GM12865 (cell line): ENCODE results near the gene ETV6.

ENCODE experiments used
- DNase-seq: peaks from one replicate; pipeline ENCODE4 v3.0.0; 2010; ENCODE audit warnings: low read depth
- H3K4me3 ChIP-seq: 2 replicates; pipeline ENCODE4 v1.5.1; 2011; ENCODE audit warnings: mild to moderate bottlenecking, low read depth, low read length, control low read depth
- TF ChIP-seq, protein P1 (sequence below): IDR thresholded peaks from 2 replicates; pipeline ENCODE4 v1.5.1; 2011; ENCODE audit warnings: low read length, control low read depth, low read depth, inconsistent platforms; ENCODE audit not compliant: insufficient read depth; ENCODE audit errors: missing control alignments

The ETV6 gene

DNA sequence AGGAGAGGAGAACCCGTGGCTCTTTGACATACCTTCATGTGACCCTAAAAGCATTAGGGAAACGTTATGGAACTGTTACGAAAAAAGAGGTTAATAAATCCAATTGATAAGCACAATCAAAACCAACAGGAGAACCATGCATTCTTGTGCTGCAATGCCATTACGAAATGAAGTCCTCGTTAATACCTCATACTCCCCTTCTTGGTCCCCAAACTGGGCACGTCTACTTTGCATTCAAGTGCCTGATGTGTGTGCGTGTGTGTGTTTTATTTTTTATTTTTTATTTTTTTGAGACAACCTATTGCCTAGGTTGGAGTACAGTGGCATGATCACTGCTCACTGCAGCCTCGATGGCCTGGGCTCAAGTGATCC lies 150.0 kb downstream of the ETV6 start:
- no peak overlapping the region for H3K4me3 ChIP-seq
- DNase-seq: no peak
- TF ChIP-seq, protein P1, sequence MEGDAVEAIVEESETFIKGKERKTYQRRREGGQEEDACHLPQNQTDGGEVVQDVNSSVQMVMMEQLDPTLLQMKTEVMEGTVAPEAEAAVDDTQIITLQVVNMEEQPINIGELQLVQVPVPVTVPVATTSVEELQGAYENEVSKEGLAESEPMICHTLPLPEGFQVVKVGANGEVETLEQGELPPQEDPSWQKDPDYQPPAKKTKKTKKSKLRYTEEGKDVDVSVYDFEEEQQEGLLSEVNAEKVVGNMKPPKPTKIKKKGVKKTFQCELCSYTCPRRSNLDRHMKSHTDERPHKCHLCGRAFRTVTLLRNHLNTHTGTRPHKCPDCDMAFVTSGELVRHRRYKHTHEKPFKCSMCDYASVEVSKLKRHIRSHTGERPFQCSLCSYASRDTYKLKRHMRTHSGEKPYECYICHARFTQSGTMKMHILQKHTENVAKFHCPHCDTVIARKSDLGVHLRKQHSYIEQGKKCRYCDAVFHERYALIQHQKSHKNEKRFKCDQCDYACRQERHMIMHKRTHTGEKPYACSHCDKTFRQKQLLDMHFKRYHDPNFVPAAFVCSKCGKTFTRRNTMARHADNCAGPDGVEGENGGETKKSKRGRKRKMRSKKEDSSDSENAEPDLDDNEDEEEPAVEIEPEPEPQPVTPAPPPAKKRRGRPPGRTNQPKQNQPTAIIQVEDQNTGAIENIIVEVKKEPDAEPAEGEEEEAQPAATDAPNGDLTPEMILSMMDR: no peak

- DNase-seq: no peak
- TF ChIP-seq, protein P1: no peak
- no peak overlapping the region for H3K4me3 ChIP-seq
Observed at GRCh38 chr12:11801643-11802042, 152.2 kb downstream of the ETV6 start.

- peak; percentile 47 for DNase-seq
- TF ChIP-seq, protein P1: no peak
- H3K4me3 ChIP-seq: no peak overlapping the region
Observed at GRCh38 chr12:11804130-11804529, 154.7 kb downstream of the ETV6 start.

DNA sequence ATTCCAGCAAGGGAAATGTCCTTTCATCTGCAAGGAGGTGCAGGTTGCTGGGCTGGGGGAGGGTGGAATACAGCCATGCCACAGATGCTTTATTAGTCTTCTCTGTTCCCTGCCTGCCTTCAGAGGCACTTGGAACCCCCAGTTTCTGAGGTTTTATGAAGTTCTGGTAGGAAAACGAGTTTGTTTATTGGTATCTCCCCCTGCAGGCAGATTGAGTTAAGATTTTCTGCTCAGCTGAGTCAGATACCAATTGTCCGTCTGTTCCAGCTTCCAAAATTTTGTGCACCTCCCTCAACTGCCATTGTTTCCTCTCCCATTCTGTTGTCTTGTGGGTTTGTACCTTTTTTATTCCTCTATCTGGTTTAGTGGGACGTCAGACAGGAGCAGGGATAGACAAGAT lies 155.6 kb downstream of the ETV6 start:
- H3K4me3 ChIP-seq: no peak overlapping the region
- no peak for DNase-seq
- TF ChIP-seq, protein P1: no peak

DNA sequence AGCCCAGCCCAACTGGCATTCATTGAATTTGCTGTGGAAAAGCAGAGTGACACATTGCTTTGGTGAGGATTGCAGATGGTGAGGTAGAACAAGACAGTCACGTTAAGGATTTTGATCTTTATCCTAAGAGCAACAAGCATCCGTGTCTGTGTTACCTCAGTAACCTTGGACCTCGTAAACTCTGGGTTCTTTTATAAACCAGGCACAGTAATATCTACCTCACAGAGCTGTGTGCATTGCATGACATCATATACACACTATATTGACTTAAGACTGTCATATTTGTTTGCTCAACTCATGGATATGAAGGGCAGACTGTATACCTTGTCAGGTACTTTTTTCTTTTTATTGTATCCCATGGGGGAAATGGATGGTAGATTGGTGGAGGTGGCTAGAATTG lies 156.2 kb downstream of the ETV6 start:
- TF ChIP-seq, protein P1: no peak
- no peak overlapping the region for H3K4me3 ChIP-seq
- no peak for DNase-seq

- DNase-seq: peak; percentile 30
- H3K4me3 ChIP-seq: no peak overlapping the region
- TF ChIP-seq, protein P1: no peak
Observed at GRCh38 chr12:11807458-11807857, 158.0 kb downstream of the ETV6 start.

DNA sequence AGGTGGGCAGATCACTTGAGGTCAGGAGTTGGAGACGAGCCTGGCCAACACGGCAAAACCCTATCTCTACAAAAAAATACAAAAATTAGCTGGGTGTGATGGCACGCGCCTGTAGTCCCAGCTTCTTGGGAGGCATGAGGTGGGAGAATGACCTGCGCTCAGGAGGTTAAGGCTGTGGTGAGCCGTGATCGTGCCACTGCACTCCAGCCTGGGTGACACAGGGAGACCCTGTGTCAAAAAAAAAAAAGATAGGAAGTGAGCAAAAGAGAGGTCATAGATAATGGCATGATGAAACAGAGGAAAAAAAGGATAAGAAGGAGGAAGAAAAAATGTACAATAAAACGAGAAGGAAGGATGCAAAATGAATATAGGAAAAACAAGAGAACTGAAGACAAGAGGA lies 159.5 kb downstream of the ETV6 start:
- no peak overlapping the region for H3K4me3 ChIP-seq
- TF ChIP-seq, protein P1: no peak
- no peak for DNase-seq
